ENCODE data around the gene ISLR.

The ISLR gene

DNA sequence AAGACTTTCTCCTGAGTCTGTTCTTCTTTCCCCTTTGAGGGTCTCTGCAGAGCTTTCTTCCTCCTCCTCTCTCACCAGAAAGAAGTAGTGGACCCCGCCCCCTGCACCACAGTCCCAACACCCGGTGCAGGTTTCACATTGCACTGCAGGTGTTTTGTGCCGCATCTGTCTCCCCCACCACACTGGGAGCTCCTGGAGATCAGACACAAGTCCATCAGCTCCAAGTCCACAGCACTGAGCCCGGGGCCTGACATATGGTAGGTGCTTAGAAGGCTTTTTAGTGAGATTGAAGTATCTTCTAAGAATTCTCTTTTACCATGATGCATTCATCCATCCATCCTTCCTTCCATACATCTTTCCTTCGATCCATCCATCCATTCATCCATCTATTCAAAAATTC, 19.2 kb downstream of the ISLR start:
- in situ Hi-C loops (cut with MboI; ENCODE audit: low sequenced_read_pairs), result no loop called here

DNA sequence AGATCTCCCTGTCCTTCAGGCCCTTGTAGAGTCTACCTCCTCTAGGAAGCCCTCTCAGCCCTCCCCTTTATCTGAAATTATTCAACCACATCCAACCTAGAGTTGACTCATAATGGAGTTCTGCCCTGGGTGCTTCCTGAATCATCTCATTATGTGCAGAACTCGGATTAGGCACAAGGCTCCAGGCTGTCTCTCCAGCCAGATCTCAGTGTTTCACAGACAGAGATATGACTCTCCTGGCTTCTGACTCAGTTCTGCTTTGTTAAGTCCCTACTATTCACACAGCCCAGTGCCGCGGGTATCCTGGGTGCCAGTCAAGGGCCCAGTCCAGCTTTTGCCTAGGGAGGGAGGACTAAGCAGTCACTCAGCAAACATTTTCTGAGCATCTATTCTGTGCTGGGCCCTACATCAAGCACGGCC, 19.8 kb downstream of the ISLR start:
- in situ Hi-C loops (cut with MboI; ENCODE audit: low sequenced_read_pairs), result no loop called here

DNA sequence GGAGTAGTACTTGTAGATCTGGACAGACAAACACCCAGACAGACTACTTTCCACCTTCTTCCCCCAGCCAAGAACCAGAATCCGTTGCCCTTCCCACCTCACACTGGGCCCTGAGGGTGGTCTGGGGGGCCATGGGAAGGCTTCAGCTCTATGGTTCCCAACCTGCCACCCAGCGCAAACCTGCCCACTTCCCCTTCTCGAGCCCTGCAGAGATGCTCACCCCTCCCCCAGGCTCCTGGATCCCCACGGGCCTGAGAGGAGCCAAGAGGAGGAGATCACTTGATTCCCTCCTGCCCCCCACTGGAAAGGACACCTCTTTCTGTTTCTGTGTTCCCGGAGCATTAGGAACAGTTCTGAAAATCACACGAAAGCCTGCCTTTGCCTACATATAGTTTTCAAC, 20.4 kb downstream of the ISLR start:
- in situ Hi-C loops (cut with MboI; ENCODE audit: low sequenced_read_pairs), result no loop called here

DNA sequence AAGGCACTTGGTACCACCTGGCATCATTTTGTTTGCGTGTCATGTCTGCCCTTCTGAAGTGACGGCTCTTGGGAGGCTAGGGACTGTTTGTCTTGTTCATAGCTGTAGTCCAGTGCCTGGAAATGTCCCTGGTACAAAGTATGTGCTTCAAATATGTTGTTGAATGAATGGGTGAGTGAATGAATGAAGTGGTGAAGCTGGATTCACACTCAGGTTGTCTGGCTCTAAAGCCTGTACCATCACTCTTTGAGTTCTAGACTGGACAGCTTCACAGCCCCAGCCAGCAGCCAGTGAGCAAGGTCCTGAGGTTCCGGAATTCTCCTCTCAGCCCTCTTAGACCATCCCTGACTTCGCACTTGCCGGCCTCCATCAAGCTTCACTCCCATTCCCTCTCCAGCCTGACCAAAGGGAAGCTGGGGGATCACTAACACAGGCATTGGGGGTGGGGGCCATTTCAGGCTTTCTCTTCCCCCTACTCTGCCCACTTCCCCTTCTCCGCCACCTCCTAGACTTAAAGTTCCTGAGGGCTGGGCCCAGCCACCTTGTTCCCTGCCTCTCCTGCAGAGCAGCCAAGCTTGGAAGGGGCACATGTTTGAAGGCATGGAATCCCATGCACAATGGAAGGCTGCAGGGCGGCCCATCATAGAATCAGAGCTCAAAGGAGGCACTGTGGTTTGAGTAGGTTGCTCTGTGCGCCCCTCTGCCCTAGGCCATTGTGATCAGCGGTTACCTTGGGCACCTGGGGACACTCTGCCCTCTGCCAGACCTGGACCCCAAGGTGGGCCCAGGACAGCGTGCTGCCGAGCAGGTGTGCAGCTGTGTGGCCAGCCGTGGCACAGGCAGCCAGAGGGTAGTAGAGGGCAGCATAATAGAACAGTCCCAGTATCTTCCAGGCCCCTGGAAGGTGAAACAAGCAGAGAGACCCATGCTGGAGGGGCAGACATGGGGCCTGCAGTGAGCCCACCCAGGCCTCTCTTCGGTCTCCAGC, 21.4 kb downstream of the ISLR start:
- in situ Hi-C loops (cut with MboI; ENCODE audit: low sequenced_read_pairs), result no loop called here

DNA sequence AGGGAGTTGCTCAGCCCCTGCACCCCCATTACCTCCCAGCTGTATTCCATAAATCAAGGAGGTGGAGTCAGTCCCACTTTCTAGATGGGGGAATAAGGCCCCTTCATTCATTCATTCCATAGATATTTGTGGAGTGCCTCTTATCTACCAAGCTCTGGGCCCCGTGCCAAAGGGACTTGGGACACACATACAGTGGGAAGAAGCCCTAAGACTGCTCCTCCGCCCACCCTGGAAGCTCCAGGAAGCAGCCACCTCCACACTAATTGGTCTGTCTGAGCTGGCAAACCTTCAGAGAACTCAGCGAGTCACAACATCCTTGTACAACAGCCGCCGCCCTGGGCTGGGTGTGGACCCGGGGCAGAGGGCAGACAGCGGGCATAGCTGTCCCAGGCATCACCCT, 22.7 kb downstream of the ISLR start:
- in situ Hi-C loops (cut with MboI; ENCODE audit: low sequenced_read_pairs), result no loop called here

DNA sequence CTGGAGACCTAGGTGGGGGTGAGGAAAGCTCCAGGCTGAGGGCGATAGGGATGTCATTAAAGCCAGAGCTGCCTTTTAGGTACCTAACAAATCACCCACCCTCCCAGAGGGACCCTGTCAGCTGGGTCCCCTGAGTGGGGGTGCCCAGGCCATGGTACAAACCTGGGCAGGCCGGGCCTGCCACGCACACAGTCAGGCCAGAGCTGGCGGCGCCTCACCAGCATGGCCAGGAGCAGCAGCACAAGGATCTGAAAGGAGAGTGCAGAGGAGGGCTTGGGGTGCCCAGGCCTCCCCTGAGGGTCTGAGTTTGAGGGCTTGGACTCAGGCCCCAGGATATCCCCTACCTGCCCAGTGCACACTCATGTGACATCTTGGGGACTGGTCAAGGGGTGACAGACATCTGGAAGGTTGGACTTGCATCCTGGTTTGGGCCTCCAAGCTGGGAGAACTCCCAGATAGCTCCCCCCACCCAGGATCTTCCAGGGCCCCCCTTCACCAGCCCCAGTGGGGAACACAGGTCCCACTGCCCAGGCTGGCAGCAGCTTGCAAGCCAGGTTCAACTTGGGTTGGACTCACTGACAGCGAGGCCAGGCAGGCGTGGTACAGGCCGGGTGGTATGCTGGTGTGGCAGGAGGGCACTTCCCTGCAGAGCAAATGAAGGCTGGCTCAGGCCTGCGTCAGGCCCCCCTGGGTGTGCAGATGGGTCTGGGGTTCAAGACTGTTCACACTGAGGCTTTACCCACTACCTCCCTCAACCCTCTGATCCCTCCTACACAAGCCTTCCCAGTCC, 23.9 kb downstream of the ISLR start:
- in situ Hi-C loops (cut with MboI; ENCODE audit: low sequenced_read_pairs), result no loop called here

DNA sequence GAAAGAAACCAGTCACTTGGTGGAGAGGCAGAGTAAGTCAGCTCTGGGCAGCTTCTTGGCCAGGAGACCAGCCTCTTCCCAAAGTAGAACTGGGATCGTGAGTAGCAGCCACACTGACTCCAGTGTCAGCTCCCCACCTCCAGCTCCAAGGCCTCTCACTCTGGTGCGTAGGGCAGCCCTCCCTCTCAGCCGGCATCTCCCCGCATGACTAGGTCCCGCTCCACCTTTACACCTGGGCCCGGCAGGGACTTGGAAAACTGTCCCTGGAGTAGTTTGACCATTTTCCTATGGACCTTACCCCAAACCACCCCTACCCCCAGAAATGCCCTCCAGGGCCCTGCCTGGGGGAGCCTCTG, 25.8 kb downstream of the ISLR start:
- in situ Hi-C loops (cut with MboI; ENCODE audit: low sequenced_read_pairs), result no loop called here

DNA sequence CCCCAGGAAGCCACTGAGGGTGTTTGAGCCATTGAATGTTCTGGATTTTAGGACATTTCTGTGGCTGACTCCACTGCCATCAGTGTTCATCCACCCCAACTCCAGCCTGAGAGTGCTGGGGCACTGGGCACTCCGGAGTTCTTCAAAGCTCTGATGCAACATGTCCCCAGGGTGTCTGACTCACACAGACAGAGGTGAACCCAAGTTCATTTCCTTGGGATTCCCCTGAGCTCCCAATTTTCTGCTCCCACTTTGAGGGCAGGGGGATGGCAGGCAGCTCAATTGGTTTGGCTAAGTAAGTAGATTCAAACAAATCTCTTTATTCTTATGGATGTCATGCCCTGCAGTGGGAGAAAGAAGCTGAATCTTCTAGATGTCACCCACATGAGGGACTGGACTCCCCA, 26.9 kb downstream of the ISLR start:
- in situ Hi-C loops (cut with MboI; ENCODE audit: low sequenced_read_pairs), result no loop called here

DNA sequence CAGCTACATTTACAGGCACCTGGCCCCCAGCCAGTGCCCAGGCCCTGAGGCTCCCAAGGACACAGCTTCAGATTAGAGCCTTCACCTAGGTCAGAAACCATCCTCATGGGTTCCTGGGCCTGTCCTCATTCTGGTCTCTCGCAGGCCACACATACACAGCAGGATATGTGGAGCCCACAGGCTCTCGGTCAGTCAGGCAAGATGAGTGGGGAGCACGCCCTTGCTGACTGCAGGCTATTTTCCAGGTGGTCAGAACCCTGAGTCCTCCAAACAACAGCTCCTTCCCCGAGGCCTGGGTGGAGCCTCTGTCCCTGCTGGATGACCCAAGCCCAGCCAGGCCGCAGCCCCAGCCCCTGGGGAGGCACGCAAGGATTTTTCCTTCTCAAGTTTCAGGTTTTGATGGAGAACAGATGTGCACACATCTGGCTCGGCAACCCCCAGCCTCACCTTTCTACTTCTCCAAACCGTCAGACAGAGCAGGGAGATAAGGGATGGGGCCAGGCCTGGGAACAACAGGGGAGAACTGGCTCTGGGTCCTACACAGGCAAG, 27.4 kb downstream of the ISLR start:
- in situ Hi-C loops (cut with MboI; ENCODE audit: low sequenced_read_pairs), result no loop called here

DNA sequence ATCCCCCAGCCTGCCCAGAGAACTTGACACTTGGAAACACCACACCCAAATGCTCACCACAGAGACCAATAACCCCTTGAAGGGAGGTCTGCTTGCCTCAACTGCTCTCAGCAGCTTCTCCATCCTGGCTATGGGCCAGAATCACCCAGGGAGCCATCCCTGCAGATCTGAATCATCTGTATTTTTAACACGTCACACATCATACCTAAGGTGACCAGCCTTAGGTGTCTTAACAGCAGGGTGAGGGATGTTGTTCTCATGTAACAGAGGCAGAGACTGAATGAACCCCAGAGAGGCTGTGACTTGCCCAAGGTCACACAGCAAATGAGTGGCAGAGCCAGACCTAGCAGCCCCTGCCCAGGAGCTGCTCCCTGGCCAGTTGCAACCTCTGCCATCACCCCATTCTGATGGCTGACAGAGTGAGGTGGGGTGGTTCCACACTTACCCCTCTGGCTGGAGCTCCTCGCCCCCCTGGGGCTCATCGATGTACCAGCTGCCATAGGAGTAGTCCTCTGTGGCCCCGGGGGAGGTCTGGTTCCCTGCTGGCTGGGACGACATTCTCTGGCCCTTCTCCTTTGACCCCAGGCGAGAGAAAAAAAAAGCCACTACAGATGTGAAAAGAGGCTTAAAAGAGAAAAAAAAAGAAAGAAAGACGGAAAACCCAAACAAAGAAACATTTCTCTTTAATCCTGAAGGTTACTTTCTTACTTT, 28.4 kb downstream of the ISLR start:
- in situ Hi-C loops (cut with MboI; ENCODE audit: low sequenced_read_pairs), result no loop called here

DNA sequence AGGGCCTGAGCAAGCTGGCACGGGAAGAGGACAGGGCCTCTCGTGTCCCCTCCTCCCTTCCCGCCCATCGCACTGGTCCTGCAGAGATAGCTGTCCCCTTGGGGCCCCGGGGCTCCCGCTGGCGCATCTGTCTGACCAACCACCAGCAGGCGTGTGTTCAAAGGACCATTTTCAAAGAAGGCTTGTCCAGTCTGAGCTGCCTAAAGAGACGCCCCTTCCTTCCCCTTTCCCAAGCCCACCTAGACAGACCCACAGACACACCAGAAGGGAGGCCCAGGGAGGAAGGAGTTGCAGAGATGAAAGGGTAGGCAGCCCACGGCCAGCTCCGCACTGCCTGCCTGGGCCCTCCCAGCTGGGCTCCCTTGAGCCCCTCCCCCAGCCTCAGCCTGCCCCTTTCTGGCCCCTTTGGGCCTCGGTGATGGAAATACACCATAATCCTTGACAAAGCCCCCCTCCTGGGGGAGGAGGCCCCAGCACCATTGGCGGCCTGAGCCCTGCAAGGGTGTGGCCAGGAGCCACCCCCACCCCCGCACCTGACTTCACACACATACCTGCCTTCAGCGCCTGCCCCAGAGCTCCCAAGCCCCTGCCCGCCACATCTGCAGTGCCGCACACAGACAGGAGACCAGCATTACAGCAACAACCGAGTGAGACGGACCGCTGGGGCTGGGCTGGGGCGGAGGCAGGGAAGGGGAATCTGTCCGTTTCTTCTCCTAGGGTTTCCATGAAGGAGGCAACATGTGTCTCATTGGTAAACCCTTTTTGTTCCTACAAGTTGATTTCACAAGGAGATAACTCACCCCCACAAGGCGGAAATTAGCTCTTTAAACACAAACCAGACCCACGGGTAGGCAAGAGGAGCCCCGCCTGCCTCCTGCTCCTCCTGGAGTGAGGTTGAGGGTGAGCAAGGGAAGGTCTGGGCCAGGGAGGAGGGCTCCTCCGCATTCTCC, 29.2 kb downstream of the ISLR start, which contains the start of gene STRA6:
Gene STRA6, minus strand, starts transcription at position 336 of the 950 bp plus-strand sequence. CDS start 520 bp downstream, outside the sequence.
- in situ Hi-C loops (cut with MboI; ENCODE audit: low sequenced_read_pairs), result no loop called here

DNA sequence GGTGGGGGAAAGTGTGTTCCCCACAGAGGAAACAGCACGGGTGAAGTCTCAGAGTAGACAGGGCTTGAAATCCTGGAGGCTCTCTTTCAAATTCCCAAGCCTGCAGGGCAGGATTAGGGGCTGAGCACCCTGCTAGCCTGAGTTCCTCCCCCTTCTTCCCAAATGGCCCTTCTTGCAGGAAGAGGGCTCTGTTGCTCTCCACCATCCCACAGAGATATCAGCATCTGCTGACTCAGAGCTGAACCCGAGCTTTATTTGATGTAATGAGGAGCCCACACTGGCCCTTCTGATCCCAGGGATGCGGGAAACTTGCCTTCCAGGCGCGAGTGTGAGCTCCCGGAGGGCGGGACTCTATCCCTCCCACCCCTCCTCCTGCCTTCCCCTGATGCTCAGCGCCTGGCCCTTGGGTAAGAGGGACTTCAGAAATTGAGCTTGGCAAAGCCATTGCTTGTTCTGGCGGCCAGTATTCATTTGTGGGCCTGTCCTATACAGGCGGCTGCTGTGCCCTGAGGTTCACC, 30.5 kb downstream of the ISLR start:
- in situ Hi-C loops (cut with MboI; ENCODE audit: low sequenced_read_pairs), result no loop called here

DNA sequence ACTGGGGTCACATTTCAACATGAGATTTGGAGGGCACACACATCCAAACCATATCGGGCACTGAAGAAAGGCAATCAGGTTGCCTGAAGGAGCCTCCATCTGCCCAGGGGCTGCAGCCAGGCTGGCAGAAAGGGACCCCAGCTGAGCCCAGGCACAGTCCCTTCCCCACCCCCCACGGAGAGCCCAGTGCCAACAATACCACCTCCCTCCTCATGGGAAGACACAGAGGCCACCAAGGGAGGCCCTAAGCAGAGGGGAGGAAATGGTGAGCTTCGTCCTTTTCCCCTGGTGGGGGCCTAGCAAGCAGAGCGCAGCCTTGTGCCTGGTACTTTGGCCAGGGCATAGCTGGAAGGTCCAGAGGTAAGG, 32.1 kb downstream of the ISLR start:
- in situ Hi-C loops (cut with MboI; ENCODE audit: low sequenced_read_pairs), result no loop called here

DNA sequence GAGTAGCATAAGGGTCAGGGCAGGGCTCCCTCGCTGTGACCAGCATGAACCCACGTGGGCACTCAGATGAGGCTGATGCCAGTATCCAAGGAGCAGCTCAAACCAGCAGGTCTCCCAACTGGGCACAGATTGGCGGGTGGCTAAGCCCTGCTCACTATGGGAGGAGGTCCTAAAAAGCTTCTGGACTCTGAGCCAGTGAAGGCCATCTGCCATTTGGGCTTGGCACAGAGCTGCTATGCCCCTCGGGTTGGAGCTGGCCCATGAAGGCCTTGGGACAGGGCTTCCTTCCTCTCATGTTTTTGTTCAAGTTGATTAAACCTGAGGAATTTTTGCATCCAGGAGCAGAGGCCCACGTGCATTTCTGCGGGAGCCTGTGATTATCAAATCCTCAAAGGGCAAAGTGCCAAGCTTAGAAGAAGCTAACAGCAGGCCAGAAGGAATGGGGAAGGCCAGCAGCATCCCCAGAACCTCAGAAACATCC, 33.3 kb downstream of the ISLR start:
- in situ Hi-C loops (cut with MboI; ENCODE audit: low sequenced_read_pairs), result no loop called here

DNA sequence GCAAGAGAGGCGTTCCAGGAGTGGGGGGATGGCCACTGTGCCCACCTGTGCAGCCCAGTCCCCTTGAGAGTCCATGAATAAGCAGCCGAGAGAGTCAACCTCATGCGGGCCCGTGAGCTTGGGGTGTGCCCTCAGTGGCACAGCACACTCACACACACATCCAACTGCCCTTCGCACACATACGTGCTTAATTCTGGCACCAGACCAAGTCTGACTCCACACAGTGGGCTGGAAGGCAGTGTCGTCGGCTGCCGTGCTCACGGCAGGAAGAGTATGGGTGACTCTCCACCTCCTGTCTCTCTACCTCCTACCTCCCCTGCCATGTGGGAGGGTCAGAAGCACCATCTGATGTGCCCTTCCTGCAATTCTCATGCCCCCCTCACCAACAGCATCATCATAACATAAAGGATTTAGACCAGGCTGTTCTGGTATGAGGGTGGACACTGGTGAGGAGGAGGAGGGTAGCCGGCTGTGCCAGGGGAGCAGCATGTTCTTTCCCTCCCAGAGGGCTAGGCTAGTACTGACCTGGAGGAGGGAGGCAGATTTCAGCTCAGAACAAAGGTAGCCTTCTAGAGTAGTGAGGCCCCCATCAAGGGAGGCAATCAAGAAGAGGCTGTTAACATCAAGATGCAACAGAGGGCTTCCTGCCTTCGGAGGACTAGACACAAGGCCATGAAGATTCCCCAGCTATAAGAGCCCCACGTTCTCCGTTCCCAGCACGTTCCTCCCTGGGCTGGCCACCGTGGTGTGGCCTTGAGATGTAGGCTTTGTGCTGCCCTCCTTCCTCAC, 34.3 kb downstream of the ISLR start:
- in situ Hi-C loops (cut with MboI; ENCODE audit: low sequenced_read_pairs), result no loop called here

DNA sequence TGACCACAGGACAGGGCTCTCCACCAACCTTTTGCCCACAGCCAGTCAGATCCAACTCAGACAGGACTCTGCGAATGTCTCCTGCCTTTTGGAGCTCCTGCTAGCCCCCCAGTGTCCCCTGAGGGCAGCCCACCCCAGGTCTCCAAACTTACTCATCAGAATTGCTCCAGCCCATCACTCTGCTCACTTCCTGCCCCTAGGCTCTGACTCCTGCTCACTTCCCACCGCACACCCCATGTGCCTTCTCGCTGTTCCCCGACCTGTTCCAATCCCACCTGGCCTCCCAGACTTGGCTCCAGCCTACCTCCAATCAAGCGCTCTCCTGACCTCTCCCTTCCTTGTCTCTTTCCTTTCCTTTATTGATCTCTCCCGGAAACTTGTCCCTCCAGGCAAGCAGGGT, 35.0 kb downstream of the ISLR start:
- in situ Hi-C loops (cut with MboI; ENCODE audit: low sequenced_read_pairs), result no loop called here

DNA sequence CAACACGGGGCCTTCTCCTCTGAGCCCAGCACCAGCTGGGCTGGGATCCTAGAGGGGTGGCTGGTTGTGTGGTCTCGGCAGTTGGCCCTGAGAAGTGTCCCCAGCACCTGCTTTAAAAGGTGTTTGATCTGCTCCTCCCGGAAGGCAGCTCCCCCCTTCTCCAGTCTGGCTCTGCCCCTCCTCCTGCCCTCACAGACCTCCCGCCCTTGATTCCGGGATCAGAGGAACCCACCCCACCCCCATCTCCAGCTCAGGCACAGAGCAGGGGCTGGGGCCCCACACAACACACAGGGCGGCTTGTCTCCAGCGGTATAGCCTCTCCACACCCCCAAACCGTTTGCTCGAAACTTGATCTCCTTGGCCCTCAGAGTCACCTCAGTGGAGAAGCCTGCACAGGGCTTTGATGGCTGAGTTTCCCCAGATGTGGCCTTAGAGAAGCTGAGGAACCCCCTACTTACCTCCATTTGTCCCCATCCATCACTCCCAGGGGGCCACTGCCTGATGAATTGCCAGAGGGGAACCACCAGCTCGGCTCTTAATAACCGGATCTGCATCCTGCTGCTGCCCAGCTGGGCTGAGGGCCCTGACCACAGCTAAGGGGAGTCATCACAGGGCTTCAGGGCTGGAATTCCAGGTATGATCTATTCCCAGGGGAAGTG, 35.5 kb downstream of the ISLR start:
- in situ Hi-C loops (cut with MboI; ENCODE audit: low sequenced_read_pairs), result no loop called here

DNA sequence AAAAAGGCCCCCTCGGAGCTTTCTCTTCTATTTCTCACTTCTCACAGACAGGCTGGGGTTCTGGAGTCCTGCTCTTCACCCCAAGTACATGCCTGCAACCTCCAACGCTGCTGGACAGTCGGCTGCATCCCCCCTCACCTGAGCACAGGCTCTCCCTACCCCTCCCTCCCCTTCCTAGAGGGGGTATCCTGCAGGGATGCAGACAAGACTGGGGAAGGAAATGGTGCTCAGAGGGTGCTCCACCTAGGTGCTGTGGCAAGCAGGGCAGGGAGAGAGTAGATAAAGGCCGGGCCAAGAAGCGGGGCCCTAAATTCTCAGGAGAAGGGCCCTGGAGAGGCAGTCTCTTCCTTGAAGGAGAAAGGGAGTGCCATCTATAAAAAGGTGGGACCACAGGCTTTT, 36.0 kb downstream of the ISLR start:
- in situ Hi-C loops (cut with MboI; ENCODE audit: low sequenced_read_pairs), result no loop called here

All from HL-60/S4 treated with phorbol 12-myristate 13-acetate at 8.2 ng/mL for 4 days and 3 days (cell line).